CD4-positive, alpha-beta T cell (primary cell): ENCODE measurements around the gene MAP3K6. TPM values are rescaled to one million over a fixed set of nuclear protein-coding genes. Genes with fewer than 3 reads are reported as not detected.

Experiments used
- ATAC-seq: fragments of 200-7000 bp; cut with Tn5 transposase; one replicate; pipeline ENCODE4 v1.10.0; 2022; ENCODE audit warnings: mild to moderate bottlenecking; ENCODE audit not compliant: poor library complexity
- CTCF ChIA-PET: fragments of 350-600 bp; sonication (Branson Sonifier 250); formaldehyde crosslinking; loops from one replicate; lab custom pipeline; 2021; ENCODE audit warnings: antibody characterized with exemption, inconsistent platforms; lab: Charles Lee
- POLR2A ChIA-PET: fragments of 350-600 bp; sonication (Branson Sonifier 250); formaldehyde crosslinking; loops from one replicate; lab custom pipeline; 2021; ENCODE audit warnings: antibody characterized with exemption, inconsistent platforms; lab: Charles Lee
- DNase-seq, 14 experiments: peaks; one replicate each; pipeline ENCODE4 v3.0.0-alpha.2; 2013 to 2020; ENCODE audit warnings: mixed read lengths in 2 of 14
- H3K27ac ChIP-seq, 2 donors: one replicate each; pipeline versions ENCODE4 v1.5.1 to v1.7.0; 2013; ENCODE audit warnings: low read length in 2 of 2, low read depth in 1 of 2, mild to moderate bottlenecking in 1 of 2
- H3K27me3 ChIP-seq, 2 experiments: 1 replicate in 1 of 2; 2 replicates in 1 of 2; pipeline versions ENCODE4 v1.6.1 to v1.7.0; 2013; ENCODE audit warnings: low read length in 2 of 2, control low read depth in 1 of 2, mild to moderate bottlenecking in 1 of 2, moderate library complexity in 1 of 2; ENCODE audit not compliant: insufficient read depth in 2 of 2, control insufficient read depth in 1 of 2
- H3K36me3 ChIP-seq: one replicate; pipeline ENCODE4 v1.6.1; 2013; ENCODE audit warnings: low read length, control low read depth; ENCODE audit not compliant: insufficient read depth
- H3K4me1 ChIP-seq: one replicate; pipeline ENCODE4 v1.6.1; 2013; ENCODE audit warnings: low read length, control low read depth; ENCODE audit not compliant: insufficient read depth
- H3K4me3 ChIP-seq: one replicate; pipeline ENCODE4 v1.5.1; 2013; ENCODE audit warnings: mild to moderate bottlenecking, low read length, moderate library complexity
- H3K9me3 ChIP-seq, 2 experiments: 1 replicate in 1 of 2; 2 replicates in 1 of 2; pipeline versions ENCODE4 v1.6.1 to v1.7.0; 2013; ENCODE audit warnings: low read length in 2 of 2, mild to moderate bottlenecking in 2 of 2, control low read depth in 1 of 2, moderate library complexity in 1 of 2; ENCODE audit not compliant: control insufficient read depth in 1 of 2, insufficient read depth in 1 of 2
- H3K27ac Mint-ChIP-seq: one replicate; pipeline ENCODE4 v1.8.0; 2020; ENCODE audit warnings: mixed read lengths
- H3K27me3 Mint-ChIP-seq: one replicate; pipeline ENCODE4 v1.8.0; 2021; ENCODE audit warnings: mixed read lengths
- H3K36me3 Mint-ChIP-seq: one replicate; pipeline ENCODE4 v1.8.0; 2021; ENCODE audit warnings: low read depth, mixed read lengths
- H3K4me1 Mint-ChIP-seq: one replicate; pipeline ENCODE4 v1.8.0; 2021; ENCODE audit warnings: low read depth, mixed read lengths
- H3K4me3 Mint-ChIP-seq: one replicate; pipeline ENCODE4 v1.8.0; 2020; ENCODE audit warnings: mild to moderate bottlenecking, mixed read lengths
- H3K9me3 Mint-ChIP-seq: one replicate; pipeline ENCODE4 v1.8.0; 2020; ENCODE audit warnings: mixed read lengths
- intact Hi-C, 2 experiments: fragments of 100-400 bp; cut with DNase I in 1 of 2; cut with micrococcal nuclease in 1 of 2; formaldehyde crosslinking; loops; one replicate each; pipeline versions ENCODE4 v1.15.1 to v1.9.0; 2023 to 2025; cut with DNase I, micrococcal nuclease
- total RNA-seq, 174 experiments: library from RNA in 2 of 174; stranded (reverse) in 2 of 174; gene quantifications; one replicate each; pipeline ENCODE4 v1.2.3 and lab custom pipeline; 2021 to 2026
- TF ChIP-seq, protein P1 (sequence below): fragments of 200-600 bp; IDR thresholded peaks from one replicate; pipeline ENCODE4 v1.8.0; 2022; ENCODE audit warnings: antibody characterized with exemption, mild to moderate bottlenecking

Gene MAP3K6
- total RNA-seq, 2 experiments from 2014 or later = 8.5 to 8.8 TPM

DNA sequence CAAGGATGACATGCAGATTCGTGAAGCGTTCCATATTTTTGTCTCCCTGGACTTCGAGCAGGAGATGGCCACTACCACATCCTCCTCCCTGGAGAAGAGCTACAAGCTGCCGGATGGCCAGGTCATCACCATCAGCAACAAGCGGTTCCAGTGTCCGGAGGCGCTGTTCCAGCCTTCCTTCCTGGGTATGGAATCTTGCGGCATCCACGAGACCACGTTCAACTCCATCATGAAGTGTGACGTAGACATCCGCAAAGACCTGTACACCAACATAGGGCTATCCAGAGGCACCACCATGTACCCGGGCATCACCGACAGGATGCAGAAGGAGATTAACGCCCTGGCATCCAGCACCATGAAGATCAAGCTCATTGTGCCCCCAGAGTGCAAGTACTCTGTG lies 41.5 kb downstream of the MAP3K6 start:
- Histone ChIP-seq H3K4me3 (no peak overlapping the region), H3K27me3 (no peaks in the 10 kb centered on the region), H3K27ac (no peak overlapping the region), H3K4me1 (peaks cover 67% of the 10 kb centered on the region), H3K9me3 (no peaks in the 10 kb centered on the region), H3K36me3 (peaks cover 47% of the 10 kb centered on the region)
- Mint-ChIP-seq H3K9me3 (no peaks in the 10 kb centered on the region), H3K27me3 (no peaks in the 10 kb centered on the region), H3K4me3 (no peak overlapping the region), H3K27ac (no peak overlapping the region), H3K36me3 (peaks cover 66% of the 10 kb centered on the region), H3K4me1 (peaks cover 74% of the 10 kb centered on the region)
- ATAC-seq (no peak), DNase-seq (no peak)
- TF ChIP-seq, protein P1, sequence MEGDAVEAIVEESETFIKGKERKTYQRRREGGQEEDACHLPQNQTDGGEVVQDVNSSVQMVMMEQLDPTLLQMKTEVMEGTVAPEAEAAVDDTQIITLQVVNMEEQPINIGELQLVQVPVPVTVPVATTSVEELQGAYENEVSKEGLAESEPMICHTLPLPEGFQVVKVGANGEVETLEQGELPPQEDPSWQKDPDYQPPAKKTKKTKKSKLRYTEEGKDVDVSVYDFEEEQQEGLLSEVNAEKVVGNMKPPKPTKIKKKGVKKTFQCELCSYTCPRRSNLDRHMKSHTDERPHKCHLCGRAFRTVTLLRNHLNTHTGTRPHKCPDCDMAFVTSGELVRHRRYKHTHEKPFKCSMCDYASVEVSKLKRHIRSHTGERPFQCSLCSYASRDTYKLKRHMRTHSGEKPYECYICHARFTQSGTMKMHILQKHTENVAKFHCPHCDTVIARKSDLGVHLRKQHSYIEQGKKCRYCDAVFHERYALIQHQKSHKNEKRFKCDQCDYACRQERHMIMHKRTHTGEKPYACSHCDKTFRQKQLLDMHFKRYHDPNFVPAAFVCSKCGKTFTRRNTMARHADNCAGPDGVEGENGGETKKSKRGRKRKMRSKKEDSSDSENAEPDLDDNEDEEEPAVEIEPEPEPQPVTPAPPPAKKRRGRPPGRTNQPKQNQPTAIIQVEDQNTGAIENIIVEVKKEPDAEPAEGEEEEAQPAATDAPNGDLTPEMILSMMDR = no peak
- ChIA-PET POLR2A (no interaction called here), CTCF (interaction anchor here (1.2 to 1.7 kb wide), 2 partner anchors 28 to 344 kb away, joined by 3 to 5 read pairs; no protein-coding TSS in a partner anchor)
- intact Hi-C loops = loop anchor here in 1 of 2 experiments (10.0 kb wide), 1 partner anchor 400 kb away; the partner anchor contains the start of gene FAM76A

DNA sequence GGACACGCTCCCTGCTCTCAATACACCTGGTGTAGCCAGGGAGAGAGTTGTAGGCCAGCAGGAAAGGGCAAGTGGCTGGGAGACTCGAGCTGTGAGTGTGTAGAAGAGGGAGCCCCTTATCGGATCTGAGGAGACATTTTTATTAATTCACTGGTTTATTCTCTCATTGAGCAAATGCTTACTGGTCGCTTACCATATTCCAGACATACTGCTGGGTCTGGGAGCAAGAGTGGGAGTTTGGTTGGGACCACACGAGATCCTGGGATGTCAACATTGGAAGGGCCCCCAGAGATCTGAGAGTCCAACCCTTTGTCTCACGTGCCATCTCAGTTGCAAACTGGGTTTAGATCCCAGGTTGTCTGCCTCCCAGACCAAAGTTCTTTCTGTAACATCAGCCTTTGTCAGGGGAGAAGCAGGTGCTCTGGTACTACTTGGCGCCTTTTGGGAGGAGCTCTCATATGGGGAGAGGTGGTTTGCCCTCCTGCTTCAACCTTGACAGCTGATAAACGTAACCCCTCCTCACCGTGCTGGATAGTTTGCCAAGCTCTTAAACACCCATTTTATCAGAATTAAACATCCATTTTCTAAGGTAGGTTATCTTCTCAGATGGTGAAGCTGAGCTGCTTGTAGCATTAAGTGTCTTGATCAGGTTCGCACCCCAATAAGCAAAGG lies 44.1 kb downstream of the MAP3K6 start:
- H3K9me3 Mint-ChIP-seq = no peaks in the 10 kb centered on the region
- TF ChIP-seq, protein P1 = no peak
- H3K27me3 Mint-ChIP-seq = peaks cover 4% of the 10 kb centered on the region
- Histone ChIP-seq H3K36me3 (peaks cover 34% of the 10 kb centered on the region), H3K9me3 (no peaks in the 10 kb centered on the region), H3K27me3 (no peaks in the 10 kb centered on the region), H3K4me1 (peaks cover 56% of the 10 kb centered on the region), H3K4me3 (peak overlapping the region; percentile 90), H3K27ac (peak overlapping the region; percentile 86 to 90)
- H3K27ac Mint-ChIP-seq = peak overlapping the region; percentile 88
- POLR2A ChIA-PET = interaction anchor here (0.7 to 3.9 kb wide), 5 partner anchors 10 to 35 kb away, joined by 3 to 24 read pairs (median 5); partner anchors contain the start of gene SYTL1
- intact Hi-C loops = loop anchor here (2.0 to 10.0 kb wide), 5 partner anchors 20 to 402 kb away; partner anchors contain the start of genes SYTL1 (in 2 of the 2), FAM76A (in 1 of the 2), MAP3K6 (in 1 of the 2) and SLC9A1 (in 1 of the 2)
- ATAC-seq = no peak
- peak overlapping the region; percentile 99 for H3K4me3 Mint-ChIP-seq
- H3K36me3 Mint-ChIP-seq = peaks cover 49% of the 10 kb centered on the region
- H3K4me1 Mint-ChIP-seq = peaks cover 56% of the 10 kb centered on the region
- DNase-seq = no peak
- CTCF ChIA-PET = interaction anchor here (1.2 to 3.9 kb wide), 6 partner anchors 10 to 44 kb away, joined by 3 to 16 read pairs (median 4); partner anchors contain the start of genes MAP3K6 and SYTL1

DNA sequence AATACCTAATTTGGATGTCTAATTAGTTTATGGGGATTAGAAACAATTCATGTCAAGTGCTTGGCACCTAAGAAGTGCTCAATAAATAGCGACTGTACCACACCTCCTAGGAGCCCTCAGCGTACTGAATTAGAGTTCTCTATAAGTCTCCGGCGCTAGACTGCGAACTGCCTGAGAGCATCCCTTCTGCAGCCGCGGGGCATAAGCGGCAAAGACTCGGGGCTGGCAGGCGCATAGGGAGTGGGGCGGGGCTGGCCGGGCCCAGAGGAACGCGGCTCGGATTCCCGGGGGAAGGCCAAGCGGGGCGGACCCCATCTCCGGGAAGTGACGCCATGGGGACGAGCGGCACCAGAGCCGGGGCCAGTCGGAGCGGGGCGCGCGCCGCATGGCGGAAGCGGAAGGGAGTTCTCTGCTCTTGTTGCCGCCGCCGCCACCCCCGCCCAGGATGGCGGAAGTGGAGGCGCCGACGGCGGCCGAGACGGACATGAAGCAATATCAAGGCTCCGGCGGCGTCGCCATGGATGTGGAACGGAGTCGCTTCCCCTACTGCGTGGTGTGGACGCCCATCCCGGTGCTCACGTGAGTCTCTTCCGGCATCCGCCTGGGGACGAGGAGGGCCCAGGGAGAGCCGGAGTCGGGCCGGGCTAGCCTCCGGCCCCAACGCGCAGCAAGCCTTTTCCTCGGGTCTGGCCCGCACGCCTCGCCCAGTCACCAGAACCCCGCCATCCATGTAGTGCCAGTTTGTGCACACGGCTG lies 44.8 kb downstream of the MAP3K6 start, which contains the start of gene TMEM222:
Gene TMEM222, plus strand, starts transcription at position 351 of the 756 bp plus-strand sequence. Its CDS starts 35 bp downstream, at position 386.
- peaks cover 52% of the 10 kb centered on the region for H3K4me1 Mint-ChIP-seq
- H3K27me3 Mint-ChIP-seq = peaks cover 4% of the 10 kb centered on the region
- POLR2A ChIA-PET = interaction anchor here (0.7 to 3.9 kb wide), 4 partner anchors 11 to 35 kb away, joined by 3 to 24 read pairs (median 6); partner anchors contain the start of gene SYTL1
- DNase-seq (peak; percentile 93 to 99 (median 96)), ATAC-seq (peak; percentile 93)
- H3K36me3 ChIP-seq = peaks cover 29% of the 10 kb centered on the region
- H3K9me3 Mint-ChIP-seq = no peaks in the 10 kb centered on the region
- H3K4me1 ChIP-seq = peaks cover 48% of the 10 kb centered on the region
- intact Hi-C loops = loop anchor here (2.0 to 10.0 kb wide), 5 partner anchors 21 to 403 kb away; partner anchors contain the start of genes SYTL1 (in 2 of the 2), FAM76A (in 1 of the 2), MAP3K6 (in 1 of the 2) and SLC9A1 (in 1 of the 2)
- H3K27ac Mint-ChIP-seq = peak within 1 kb of the TSS; percentile 88
- CTCF ChIA-PET = interaction anchor here (1.3 to 3.9 kb wide), 4 partner anchors 11 to 44 kb away, joined by 3 to 16 read pairs (median 6); partner anchors contain the start of genes MAP3K6 and SYTL1
- no peaks in the 10 kb centered on the region for H3K27me3 ChIP-seq
- peak within 1 kb of the TSS; percentile 90 for H3K4me3 ChIP-seq
- H3K27ac ChIP-seq = peak within 1 kb of the TSS; percentile 86 to 90
- TF ChIP-seq, protein P1 = no peak
- no peaks in the 10 kb centered on the region for H3K9me3 ChIP-seq
- peak within 1 kb of the TSS; percentile 99 for H3K4me3 Mint-ChIP-seq
- H3K36me3 Mint-ChIP-seq = peaks cover 46% of the 10 kb centered on the region
